GM19455 (cell line): ENCODE data around the gene NDUFS6.

ENCODE experiments used
- ATAC-seq: cut with Tn5 transposase; IDR thresholded peaks from one replicate; pipeline ENCODE4 v1.9.1; 2021; ENCODE audit not compliant: unreplicated experiment

Gene NDUFS6

DNA sequence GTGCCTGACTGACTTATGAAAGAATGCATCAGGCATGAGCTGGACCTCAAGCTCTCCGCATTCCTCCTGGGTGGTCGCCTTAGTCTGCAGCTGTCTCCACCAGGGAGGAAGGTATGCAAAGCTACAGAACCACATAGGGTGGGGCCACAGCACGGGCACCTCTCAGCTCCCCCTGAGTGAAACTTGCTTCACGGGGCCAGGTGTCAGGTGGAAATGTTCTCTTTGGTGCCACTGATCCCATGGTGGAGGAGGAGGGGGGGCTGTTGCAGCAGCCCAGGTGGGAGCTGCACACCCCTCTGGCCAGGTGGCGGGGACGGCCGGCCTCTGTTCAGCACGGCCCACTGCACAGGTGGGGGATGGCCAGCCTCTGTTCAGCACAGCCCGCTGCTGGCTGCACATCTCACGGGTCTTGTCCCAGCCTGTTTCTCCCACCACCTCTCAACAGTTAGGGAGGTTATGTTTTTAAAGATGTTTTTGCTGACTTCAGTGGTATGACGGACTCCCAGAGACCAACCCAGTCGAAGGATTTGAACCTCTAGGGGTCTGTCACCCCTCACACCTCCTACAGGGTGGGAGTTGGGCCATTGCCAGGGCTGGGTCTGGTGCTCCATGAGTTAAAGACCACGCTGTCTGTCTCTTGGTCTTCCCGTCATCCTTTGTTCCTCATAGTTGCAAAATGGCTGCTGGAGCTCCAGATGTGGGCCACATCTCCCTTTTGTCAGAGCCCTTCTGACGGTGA lies 35.9 kb upstream of the NDUFS6 start:
- ATAC-seq = no peak

DNA sequence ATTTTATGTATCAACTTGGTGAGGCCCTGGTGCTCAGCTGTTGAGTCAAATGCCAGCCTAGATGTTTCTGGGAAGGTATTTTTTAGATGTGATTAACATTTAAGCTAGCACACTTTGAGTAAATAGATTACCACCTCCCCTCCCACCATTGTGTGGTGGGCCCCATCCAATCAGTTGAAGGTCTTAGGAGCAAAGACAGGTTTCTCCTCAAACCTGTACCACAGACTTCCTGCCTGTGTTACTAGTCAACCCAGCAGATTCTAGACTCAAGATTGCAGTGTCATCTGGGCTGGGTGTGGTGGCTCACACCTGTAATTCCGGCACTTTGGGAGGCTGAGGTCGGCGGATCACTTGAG lies 35.3 kb upstream of the NDUFS6 start:
- no peak for ATAC-seq

DNA sequence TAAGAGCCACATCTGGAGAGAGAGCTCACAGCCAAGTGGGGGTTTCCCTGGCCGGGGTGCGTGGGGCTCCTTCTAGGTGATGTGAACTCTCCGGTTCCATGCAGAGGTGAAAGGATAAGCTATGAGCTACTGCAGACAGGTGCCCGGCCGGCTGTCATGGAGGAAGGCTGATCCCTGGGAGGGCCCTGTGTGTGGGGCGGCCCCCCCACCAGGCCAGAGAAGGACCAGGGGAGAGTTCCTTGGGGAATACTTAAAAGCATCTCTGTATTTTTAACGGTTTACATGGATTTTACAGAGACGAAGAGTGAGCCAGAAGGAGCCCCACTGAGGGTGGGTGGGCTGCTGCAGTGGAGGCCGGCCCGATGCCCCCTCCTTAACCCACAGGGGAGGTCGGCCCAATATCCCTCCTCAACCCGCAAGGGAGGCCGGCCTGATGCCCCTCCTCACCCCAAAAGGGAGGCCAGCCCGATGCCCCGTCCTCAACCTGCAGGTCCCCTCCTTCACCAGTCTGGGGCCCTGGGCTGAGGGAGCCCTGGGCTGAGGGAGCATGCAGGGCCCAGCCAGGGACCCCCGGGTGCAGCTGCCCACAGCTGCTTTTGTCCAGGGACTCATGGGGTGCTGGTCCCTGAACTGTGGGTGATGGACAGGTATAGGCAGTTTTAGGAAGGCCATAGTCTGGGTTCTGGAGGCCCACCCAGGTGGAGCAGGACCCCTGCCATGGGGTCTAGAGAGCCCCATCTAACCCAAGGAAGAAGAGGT lies 33.5 kb upstream of the NDUFS6 start:
- no peak for ATAC-seq

DNA sequence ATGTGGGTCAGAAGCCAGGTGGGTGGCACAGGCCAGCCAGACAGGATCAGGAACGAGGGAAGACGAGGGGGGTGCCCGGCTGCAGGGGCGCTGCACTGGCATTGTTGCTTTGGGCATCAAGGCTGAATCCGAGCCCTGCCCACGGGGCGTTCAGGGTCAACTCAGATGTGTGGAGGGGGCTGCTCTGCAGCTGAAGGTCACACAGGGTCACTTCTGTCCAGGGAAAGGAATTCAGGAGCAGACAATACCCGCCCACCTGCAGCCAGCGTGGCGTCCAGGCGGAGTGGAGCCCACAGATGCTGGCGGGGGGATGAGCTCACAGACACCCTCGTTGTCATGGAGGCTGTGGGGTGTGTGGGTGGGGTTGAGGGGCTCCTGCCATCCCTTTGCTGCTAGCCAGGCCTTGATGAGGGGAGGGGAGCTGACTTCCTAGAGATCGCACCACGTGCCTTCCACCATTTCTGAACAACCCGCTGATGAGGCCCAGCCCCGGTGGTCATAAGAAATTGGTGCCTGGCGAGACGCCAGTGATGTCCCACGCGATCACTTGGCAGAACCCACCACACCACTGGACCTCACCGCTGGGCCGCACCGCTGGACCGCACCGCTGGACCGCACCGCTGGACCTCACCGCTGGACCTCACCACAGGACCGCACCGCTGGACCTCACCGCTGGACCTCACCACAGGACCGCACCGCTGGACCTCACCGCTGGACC lies 32.8 kb upstream of the NDUFS6 start:
- no peak for ATAC-seq

DNA sequence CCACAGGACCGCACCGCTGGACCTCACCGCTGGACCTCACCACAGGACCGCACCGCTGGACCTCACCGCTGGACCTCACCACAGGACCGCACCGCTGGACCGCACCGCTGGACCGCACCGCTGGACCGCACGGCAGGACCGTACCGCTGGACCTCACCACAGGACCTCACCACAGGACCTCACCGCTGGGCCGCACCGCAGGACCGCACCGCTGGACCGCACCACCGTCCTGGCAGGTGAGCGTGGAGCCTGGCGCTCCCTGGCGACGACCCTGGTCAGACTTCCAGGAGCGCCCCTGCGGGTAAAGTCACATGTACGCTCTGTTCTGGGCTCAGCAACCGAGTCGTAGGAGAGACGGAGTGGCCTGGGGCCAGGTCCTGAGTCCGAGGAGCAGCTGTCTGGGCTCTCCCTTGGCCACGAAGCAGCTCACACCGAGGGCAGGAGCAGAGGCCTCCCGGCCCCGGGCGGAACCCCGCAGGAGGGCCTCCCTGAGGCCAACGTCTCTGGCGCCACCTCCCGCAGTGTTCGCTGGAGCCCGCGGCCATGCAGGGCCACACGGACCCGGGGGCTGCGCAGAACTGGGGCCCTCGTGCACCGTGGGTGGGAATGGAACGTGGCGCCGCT lies 32.1 kb upstream of the NDUFS6 start:
- ATAC-seq = no peak

DNA sequence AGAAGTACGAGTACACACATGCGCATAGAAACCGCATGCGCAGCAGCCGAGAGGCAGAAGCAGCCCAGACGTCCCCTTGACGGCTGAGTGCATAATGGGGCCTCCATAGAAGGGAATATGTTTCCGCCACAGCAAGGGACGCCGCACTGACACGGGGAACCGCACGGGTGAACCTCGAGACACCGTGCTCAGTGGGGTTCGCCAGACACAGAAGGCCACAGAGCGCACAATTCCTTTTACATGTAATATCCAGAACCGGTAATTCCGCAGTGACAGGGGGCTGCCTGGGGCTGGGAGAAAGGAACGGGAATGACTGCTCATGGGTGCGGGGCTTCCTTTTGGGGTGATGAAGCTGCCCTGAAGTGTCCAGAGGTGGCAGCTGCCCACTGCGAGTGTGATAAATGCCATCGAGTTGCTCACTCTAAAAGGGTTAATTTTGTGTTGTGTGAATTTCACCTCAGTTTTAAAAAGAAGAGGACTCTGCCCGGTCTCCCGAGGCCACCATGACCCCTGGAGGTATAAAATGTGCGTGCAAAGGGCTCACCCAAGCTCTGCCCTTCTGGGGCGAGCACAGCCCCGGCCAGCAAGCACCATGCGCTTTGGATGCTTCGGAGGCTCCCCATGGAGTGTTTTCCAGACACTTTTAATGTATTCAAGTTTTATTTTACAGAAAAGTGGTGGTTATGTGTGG lies 31.3 kb upstream of the NDUFS6 start:
- no peak for ATAC-seq

DNA sequence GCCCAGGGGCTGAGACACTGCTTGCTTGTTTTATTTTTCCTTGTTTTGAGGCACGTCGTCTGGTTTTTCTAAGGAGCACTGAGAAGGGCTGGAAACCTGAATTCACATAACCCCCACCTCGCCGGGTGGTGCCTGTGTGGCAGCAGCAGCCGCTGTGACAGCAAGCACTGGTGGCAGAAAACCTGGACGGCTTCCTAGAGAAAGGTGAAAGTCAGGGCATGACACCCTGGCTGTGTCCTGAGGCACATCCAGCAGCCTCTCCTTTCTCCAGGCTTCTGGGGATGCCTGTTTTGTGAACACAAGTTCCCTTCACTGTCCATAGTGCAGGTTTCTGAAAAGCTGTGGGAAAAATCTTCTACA lies 30.8 kb upstream of the NDUFS6 start:
- no peak for ATAC-seq

DNA sequence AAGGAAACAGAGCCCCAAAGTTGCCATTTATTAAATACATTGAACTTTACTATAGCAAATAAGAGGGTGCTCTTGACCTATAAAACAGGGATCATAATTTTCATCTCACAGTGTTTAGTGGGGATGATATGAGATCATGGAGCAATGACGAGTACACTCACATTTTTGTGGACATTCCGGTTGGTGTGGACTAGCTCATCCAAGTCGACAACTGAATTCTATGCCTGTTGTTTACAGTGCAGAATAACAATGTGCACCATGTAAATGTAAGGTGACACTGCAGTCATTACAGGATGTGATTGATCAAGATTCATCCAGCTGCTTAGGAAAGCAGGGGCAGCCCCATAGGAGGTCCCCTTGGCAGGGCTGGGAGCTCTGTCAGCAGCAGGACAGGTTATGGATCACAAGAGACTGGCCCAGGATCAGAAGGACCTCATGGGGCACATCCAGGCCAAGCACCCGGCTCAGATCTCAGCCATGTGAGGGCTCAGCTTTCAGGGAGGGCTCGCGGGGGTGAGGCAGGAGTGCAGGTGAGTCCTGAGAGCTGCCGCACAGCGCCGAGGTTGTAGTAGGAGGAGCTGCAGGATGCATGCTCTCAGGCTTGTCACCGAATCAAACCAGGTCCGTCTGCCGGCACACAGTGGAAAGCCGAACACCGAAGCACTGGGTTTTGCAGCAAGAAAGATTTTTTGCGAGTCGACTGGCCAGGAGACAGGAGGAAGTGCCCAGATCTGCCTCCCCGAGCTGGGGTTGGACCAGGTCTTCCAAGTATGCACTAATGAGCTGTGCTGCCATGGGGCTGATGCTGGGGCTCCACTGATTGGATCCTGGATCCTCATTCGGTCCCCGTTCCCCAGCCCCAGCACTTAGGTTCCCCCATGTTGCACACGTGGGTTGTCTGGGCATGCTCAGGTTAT lies 29.8 kb upstream of the NDUFS6 start:
- no peak for ATAC-seq

DNA sequence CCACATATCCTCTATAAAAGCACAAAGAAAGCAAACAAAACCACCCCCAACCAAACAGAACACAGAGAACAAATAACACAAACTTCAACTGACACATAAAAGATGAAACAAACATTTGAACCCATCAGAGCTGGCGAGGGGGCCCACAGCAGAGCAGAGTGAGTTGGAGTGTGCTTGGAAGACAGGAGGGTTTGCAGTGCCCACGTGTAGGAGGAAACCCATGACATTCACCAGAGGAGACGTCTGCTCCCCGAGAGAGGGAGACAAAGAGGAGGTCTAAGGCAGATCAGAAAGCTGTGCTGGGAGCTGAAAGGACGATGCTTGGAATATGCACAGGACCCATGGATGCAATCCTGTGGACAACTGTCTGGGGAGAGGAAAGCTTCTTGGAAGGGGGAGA lies 28.6 kb upstream of the NDUFS6 start:
- no peak for ATAC-seq

DNA sequence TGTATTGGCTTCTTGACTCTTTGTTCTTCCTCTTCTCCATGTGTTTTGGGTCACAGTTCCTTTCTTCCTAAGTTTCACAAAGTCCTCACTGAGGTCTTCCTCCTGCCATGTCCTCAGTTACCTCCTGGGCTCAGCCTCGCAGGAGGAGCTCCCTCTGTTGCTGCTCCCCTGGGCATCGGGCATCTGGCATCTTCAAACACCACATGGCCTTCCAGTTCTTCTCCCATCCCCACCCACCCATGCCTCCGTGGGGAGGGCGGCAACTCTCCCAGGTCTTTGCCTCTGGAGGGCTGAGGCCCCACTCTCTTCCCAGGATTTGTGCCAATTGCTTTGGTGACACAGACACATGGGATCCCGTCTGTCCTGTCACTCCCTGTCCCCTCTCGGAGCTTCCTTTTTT lies 24.4 kb upstream of the NDUFS6 start:
- ATAC-seq = no peak

DNA sequence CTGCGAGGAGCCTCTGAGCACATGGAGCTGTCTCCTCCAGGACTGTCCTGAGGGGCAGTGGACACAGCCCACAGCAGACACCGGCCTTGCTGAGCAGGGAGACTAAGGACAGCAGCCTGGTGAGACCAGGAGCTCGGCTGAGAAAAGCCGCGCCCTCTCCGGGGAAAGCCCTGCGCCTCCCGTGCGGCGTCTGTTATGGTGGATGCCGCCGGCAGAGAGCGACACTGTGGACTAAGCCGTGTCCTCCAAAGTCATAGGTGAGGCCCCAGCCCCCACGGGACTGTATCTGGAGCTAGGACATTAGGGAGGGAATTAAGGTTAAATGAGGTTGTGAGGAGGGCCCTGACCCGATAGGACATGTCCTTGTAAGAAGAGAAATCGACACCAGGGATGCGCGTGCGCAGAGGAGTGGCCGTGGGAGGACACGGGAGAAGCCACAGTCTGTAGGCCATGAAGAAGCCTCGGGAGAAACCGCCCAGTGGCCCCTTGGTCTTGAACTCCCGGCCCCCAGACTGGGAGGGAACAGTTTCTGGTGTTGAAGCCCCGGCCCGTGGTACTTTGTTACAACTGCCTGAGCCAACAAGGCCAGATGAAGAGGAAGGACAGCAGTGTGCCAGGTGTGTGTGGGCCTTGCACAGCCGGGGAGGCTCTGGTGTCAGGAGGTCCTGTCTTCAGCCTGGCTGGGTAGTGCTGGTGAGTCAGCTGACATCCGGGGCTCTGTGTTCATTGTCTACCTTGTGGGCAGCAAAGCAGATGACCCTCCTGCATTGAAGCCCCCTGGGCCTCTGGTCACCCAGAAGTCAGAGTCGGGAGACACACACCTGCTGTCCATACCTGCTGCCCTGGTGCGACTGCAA lies 23.7 kb upstream of the NDUFS6 start:
- ATAC-seq = no peak

DNA sequence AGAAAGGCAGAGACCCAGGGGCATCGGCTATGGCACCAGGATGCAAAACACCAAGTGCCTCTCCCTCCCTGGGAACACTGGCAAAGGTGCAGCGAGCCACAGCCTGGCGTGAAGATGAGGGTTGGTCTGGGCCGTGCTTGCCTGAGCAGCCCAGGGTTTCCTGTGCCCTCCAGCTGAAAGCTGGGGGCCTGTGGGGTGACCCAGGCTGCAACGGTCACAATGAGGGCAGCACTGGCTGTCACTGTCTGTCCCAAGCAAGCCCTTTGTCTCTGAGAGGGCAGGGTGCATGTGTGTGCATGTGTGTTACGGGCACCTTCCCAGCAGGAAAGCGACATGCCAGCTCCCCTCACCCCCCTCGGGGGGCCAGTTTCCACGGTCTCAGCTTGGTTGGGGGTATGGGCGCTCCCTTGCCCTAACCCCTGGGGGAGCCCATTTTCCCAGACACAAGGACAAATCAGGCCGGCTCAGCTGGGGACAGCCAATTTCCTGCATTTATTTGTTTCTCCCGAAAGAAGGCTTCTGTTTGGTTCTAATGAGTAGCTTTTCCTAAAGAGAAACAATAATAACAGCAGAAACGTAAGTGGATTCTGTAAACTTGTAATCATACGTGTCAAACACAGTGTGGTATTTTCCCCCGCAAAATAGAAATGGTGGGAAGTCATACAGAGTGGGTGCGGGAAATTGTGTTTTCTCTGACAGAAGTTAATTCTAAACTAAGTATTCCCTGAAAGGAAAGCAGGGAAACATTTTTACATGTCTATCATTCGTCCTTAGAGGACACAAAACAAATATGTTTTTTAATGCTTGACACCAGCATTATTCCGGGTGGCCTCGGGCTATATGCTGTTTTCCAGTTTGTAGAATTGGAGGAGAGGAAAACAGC lies 22.8 kb upstream of the NDUFS6 start:
- no peak for ATAC-seq

DNA sequence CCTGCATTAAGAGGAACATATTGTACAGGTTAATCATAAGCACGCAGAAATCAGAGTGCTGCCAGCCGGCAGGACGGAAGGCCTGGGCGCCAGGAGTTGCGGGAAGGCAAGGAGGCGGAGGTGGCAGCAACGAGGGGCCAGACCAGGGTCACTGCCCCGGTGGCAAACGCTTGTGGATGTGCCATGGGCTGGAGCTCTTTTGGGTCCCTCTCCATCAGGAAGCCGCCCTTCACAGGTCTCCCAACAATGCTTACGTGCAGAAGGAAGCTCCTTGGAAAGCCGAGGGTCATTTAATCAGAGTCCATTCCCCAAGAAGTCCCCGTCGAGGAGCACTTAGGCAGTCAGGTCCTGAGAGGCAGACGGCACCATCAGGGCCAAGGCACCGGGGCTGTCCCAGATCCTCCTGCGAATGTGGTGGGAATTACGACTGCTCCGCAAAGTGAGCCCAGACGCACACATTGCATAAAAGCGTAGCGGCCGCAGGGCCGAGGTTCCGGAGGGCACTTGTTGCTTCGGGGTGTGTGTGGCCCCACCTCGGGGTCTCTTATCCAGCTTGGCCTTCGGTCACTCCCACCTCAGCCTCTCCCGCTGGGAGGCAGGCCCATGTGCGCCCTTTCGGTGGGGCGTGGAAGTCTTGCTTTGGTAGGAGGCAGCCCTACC lies 22.1 kb upstream of the NDUFS6 start:
- no peak for ATAC-seq

DNA sequence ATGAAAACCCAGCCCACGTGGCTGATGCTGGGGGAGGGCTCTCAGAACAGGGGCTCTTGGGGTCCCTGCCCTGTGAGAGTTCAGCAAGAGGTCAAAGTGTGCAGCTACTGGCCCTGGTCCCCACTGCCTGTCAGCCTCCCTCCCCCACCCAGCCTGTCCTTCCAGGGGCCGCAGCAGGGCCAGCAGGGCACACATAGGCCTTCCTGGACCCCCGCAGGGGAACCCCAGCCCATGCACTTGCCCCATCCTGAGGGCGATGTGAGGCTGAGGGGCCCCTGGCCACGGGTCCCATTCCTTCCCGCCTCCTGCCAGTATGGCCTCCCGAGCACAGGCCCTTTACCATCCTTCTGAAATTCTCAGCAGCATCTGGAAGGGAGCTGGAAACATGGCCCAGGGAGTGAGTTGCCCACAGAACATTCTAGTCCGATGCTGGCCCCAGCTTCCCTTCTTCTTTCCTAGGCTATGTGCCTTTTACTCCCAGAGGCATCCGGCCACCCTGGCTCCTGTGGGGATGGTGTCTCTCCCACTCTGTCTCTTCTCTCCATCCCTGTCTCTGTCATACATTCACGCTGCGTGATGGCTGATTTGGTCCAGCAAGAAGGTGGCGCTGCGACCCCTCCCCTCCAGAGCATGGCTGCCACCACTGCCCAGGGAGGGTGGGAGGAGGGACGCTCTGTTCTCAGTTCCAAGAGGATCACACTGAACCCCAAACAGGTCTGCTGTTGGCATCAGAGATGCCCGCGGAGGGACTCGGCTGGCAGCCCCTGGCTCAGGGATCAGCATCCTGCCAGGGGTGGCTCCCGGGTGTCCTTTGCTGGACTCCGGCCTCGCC lies 21.2 kb upstream of the NDUFS6 start:
- no peak for ATAC-seq

DNA sequence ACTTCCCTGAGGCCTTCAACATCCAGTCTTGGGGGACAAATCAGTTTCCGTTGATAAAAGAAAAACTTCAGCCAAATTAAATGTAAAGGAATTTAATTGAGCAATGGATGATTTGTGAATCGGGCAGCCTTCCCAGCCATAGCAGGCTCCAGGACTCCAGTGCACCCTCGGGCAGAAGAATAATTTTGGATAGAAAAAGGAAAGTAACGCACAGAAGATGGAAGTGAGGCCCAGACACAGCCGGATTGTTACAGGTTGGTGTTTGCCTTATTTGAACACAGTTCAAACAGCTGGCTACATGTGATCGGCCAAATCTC lies 20.6 kb upstream of the NDUFS6 start:
- ATAC-seq = no peak

DNA sequence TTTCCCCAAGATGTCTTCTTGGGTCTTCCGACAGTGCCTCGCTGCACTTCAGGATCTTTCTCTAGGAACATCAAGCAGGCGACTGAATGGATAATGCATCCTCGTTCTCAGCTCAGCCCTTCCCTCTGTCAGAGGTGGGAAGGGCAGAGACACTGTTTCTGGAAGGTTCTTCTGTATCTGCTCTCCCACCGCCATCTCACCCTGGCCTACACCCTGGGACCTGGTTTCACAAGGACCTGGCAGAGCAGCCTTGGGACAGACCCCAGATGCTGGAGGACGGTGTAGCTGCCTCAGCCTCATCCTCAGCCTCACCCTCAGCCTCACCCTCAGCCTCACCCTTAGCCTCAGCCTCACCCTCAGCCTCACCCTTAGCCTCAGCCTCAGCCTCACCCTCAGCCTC lies 20.1 kb upstream of the NDUFS6 start:
- ATAC-seq = no peak
